Mucosa of rectum (tissue), 2 donors: ENCODE results near the gene SF3A2.

Source experiments
- H3K27ac ChIP-seq, 2 donors: one replicate each; pipeline ENCODE4 v1.7.0; 2013; ENCODE audit warnings: inconsistent platforms in 2 of 2, low read depth in 2 of 2, low read length in 2 of 2
- H3K27me3 ChIP-seq, 2 donors: one replicate each; pipeline ENCODE4 v1.7.0; 2013; ENCODE audit warnings: low read length in 2 of 2; ENCODE audit not compliant: control insufficient read depth in 2 of 2, insufficient read depth in 2 of 2
- H3K36me3 ChIP-seq, 2 donors: one replicate each; pipeline ENCODE4 v1.7.0; 2013; ENCODE audit warnings: low read length in 2 of 2; ENCODE audit not compliant: control insufficient read depth in 2 of 2, insufficient read depth in 2 of 2
- H3K4me1 ChIP-seq, 2 donors: one replicate each; pipeline ENCODE4 v1.7.0; 2013; ENCODE audit warnings: low read length in 2 of 2, mild to moderate bottlenecking in 1 of 2; ENCODE audit not compliant: control insufficient read depth in 2 of 2, insufficient read depth in 2 of 2
- H3K4me3 ChIP-seq, 2 donors: one replicate each; pipeline ENCODE4 v1.7.0; 2013; ENCODE audit warnings: low read length in 2 of 2
- H3K9ac ChIP-seq, 2 donors: one replicate each; pipeline ENCODE4 v1.7.0; 2013; ENCODE audit warnings: low read length in 2 of 2, low read depth in 1 of 2, mild to moderate bottlenecking in 1 of 2
- H3K9me3 ChIP-seq, 2 donors: one replicate each; pipeline ENCODE4 v1.7.0; 2013; ENCODE audit warnings: low read length in 2 of 2; ENCODE audit not compliant: control insufficient read depth in 2 of 2
- donor health status: healthy.
- donor health status: Normal muscosa, but diverticular disease.

Gene SF3A2, protein sequence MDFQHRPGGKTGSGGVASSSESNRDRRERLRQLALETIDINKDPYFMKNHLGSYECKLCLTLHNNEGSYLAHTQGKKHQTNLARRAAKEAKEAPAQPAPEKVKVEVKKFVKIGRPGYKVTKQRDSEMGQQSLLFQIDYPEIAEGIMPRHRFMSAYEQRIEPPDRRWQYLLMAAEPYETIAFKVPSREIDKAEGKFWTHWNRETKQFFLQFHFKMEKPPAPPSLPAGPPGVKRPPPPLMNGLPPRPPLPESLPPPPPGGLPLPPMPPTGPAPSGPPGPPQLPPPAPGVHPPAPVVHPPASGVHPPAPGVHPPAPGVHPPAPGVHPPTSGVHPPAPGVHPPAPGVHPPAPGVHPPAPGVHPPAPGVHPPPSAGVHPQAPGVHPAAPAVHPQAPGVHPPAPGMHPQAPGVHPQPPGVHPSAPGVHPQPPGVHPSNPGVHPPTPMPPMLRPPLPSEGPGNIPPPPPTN

GRCh38 chr19:2236314-2237050 is at the start of gene SF3A2, which contains the start of gene PLEKHJ1:
TSS of gene SF3A2 (plus strand) at chr19:2236824. CDS start at chr19:2243419, 6,595 bp downstream.
TSS of gene PLEKHJ1 (minus strand) at chr19:2236329. CDS start at chr19:2236248, 81 bp downstream.
- Histone ChIP-seq H3K27me3 (no peaks in the 10 kb centered on the region), H3K9me3 (no peaks in the 10 kb centered on the region), H3K4me3 (peak within 1 kb of the TSS; percentile 81 to 85), H3K9ac (peak within 1 kb of the TSS; percentile 92 to 94), H3K27ac (peak within 1 kb of the TSS; percentile 100), H3K36me3 (peaks cover 10 to 26% of the 10 kb centered on the region in 2 donors), H3K4me1 (peaks cover 51 to 57% of the 10 kb centered on the region in 2 donors)

- Histone ChIP-seq H3K9ac (no peak overlapping the region), H3K27me3 (no peaks in the 10 kb centered on the region), H3K36me3 (peaks cover 33 to 44% of the 10 kb centered on the region in 2 donors), H3K4me1 (peaks cover 4 to 13% of the 10 kb centered on the region in 2 donors), H3K27ac (no peak overlapping the region), H3K9me3 (no peaks in the 10 kb centered on the region), H3K4me3 (no peak overlapping the region)
These were observed 49.5 kb upstream of the SF3A2 start for GRCh38 chr19:2187159-2187558.

GRCh38 chr19:2188708-2189385 is 47.8 kb upstream of the SF3A2 start:
- Histone ChIP-seq H3K9me3 (no peaks in the 10 kb centered on the region), H3K27ac (no peak overlapping the region), H3K36me3 (peaks cover 33 to 47% of the 10 kb centered on the region in 2 donors), H3K4me3 (no peak overlapping the region), H3K27me3 (no peaks in the 10 kb centered on the region), H3K4me1 (peaks cover 4 to 11% of the 10 kb centered on the region in 2 donors), H3K9ac (no peak overlapping the region)

GRCh38 chr19:2189880-2190279 is 46.7 kb upstream of the SF3A2 start:
- no peaks in the 10 kb centered on the region for H3K9me3 ChIP-seq
- H3K4me1 ChIP-seq, result peaks cover 4 to 11% of the 10 kb centered on the region in 2 donors
- H3K27me3 ChIP-seq, result no peaks in the 10 kb centered on the region
- H3K4me3 ChIP-seq, result no peak overlapping the region
- H3K9ac ChIP-seq, result no peak overlapping the region
- H3K27ac ChIP-seq, result no peak overlapping the region
- peaks cover 39 to 51% of the 10 kb centered on the region in 2 donors for H3K36me3 ChIP-seq

DNA sequence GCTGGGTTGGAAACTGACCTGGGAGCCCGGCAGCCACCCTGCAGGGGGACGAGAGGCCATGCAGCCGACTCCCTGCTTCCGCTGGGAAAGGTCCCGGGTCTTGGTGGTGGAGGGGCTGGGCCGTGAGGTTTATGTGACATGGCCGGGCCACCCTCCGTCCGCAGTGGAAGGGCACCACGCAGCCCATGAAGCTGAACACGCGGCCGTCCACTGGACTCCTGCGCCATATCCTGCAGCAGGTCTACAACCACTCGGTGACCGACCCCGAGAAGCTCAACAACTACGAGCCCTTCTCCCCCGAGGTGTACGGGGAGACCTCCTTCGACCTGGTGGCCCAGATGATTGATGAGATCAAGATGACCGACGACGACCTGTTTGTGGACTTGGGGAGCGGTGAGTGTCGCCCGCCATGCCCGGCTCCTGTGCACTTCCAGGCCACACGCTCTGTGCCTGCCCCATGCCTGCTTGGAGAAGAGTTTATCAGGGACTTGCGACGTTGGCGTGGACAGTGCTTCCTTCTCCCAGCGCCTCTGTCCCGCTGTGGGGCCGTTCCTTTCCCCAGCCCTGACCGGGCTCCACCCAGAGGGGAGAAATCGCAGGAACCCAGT is 45.7 kb upstream of the SF3A2 start:
- Histone ChIP-seq H3K9me3 (no peaks in the 10 kb centered on the region), H3K4me3 (no peak overlapping the region), H3K27me3 (no peaks in the 10 kb centered on the region), H3K4me1 (peaks cover 4 to 11% of the 10 kb centered on the region in 2 donors), H3K9ac (no peak overlapping the region), H3K27ac (peak overlapping the region in 1 of 2 donors; percentile 48), H3K36me3 (peaks cover 45 to 55% of the 10 kb centered on the region in 2 donors)

- Histone ChIP-seq H3K27me3 (no peaks in the 10 kb centered on the region), H3K4me1 (peaks cover 4 to 9% of the 10 kb centered on the region in 2 donors), H3K27ac (peak overlapping the region; percentile 20 to 48), H3K9ac (no peak overlapping the region), H3K9me3 (no peaks in the 10 kb centered on the region), H3K36me3 (peaks cover 44 to 55% of the 10 kb centered on the region in 2 donors), H3K4me3 (no peak overlapping the region)
These were observed 44.9 kb upstream of the SF3A2 start for GRCh38 chr19:2191456-2192310.

GRCh38 chr19:2192862-2193261 is 43.8 kb upstream of the SF3A2 start:
- no peak overlapping the region for H3K9ac ChIP-seq
- H3K27me3 ChIP-seq, result no peaks in the 10 kb centered on the region
- peaks cover 37 to 49% of the 10 kb centered on the region in 2 donors for H3K36me3 ChIP-seq
- peaks cover 4 to 7% of the 10 kb centered on the region in 2 donors for H3K4me1 ChIP-seq
- H3K9me3 ChIP-seq, result no peaks in the 10 kb centered on the region
- no peak overlapping the region for H3K27ac ChIP-seq
- H3K4me3 ChIP-seq, result no peak overlapping the region

DNA sequence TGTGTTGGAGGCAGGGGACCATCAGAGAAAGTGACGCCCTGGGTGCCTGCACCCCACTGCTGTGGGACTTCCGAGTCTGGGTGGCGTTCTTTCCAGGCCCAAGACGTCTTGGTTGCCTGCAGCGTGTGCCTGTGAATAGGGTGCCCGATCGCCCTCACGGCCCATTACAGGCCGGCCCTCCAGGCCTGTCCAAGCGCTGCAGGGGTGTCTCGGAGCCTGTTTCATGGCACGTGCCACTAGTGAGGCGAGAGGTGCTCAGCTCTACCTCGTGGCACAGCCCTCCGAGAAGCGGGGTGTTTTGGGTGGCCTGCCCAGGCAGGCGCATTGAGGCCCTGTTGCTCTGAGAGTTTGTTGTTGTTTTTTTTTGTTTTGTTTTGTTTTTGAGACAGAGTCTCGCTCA is 42.8 kb upstream of the SF3A2 start:
- H3K9me3 ChIP-seq, result no peaks in the 10 kb centered on the region
- H3K4me1 ChIP-seq, result peaks cover 4 to 7% of the 10 kb centered on the region in 2 donors
- peaks cover 37 to 46% of the 10 kb centered on the region in 2 donors for H3K36me3 ChIP-seq
- no peak overlapping the region for H3K4me3 ChIP-seq
- no peak overlapping the region for H3K27ac ChIP-seq
- H3K9ac ChIP-seq, result no peak overlapping the region
- no peaks in the 10 kb centered on the region for H3K27me3 ChIP-seq

- Histone ChIP-seq H3K4me1 (peaks cover 4 to 7% of the 10 kb centered on the region in 2 donors), H3K4me3 (no peak overlapping the region), H3K27ac (no peak overlapping the region), H3K9me3 (no peaks in the 10 kb centered on the region), H3K27me3 (no peaks in the 10 kb centered on the region), H3K9ac (no peak overlapping the region), H3K36me3 (peaks cover 30 to 41% of the 10 kb centered on the region in 2 donors)
These were observed 42.0 kb upstream of the SF3A2 start for GRCh38 chr19:2194513-2195078.
